Stimulated activated CD4-positive, alpha-beta T cell treated with anti-CD3 and anti-CD28 coated beads, Interleukin-15, amount 100 ng/mL, for 48 hours (primary cell): ENCODE measurements around the gene ARHGAP26.
"Not testable (repeated sequence)": the region's sequence is repeated elsewhere in the genome, so short reads cannot be mapped to it uniquely, and the experiment has no call there.

ENCODE experiments used
- DNase-seq, 2 donors: peaks; one replicate each; pipeline ENCODE4 v3.0.0-alpha.2; 2020; ENCODE audit warnings: low read depth in 2 of 2

The ARHGAP26 gene

GRCh38 chr5:142959683-142960657, 189.8 kb downstream of the ARHGAP26 start:
- DNase-seq = no peak

- no peak for DNase-seq
These were observed 191.4 kb downstream of the ARHGAP26 start for GRCh38 chr5:142961440-142962173.

- DNase-seq = no peak
These were observed 192.0 kb downstream of the ARHGAP26 start for GRCh38 chr5:142962174-142962533.

- DNase-seq = not testable (repeated sequence)
These were observed 195.3 kb downstream of the ARHGAP26 start for GRCh38 chr5:142965258-142966120.

GRCh38 chr5:142966121-142966420, 195.9 kb downstream of the ARHGAP26 start:
- no peak for DNase-seq

- DNase-seq = no peak
These were observed 199.0 kb downstream of the ARHGAP26 start for GRCh38 chr5:142969186-142969585.

GRCh38 chr5:142969624-142970439, 199.7 kb downstream of the ARHGAP26 start:
- no peak for DNase-seq

- DNase-seq = no peak
These were observed 200.4 kb downstream of the ARHGAP26 start for GRCh38 chr5:142970440-142971030.

- DNase-seq = no peak
These were observed 201.3 kb downstream of the ARHGAP26 start for GRCh38 chr5:142971303-142972013.

GRCh38 chr5:142972064-142972570, 201.9 kb downstream of the ARHGAP26 start:
- DNase-seq = no peak

GRCh38 chr5:142973932-142974331, 203.8 kb downstream of the ARHGAP26 start:
- no peak for DNase-seq

GRCh38 chr5:142974409-142974808, 204.2 kb downstream of the ARHGAP26 start:
- DNase-seq = no peak

GRCh38 chr5:142976861-142977260, 206.7 kb downstream of the ARHGAP26 start:
- DNase-seq = no peak

- peak in 1 of 2 donors; percentile 23 for DNase-seq
These were observed 207.3 kb downstream of the ARHGAP26 start for GRCh38 chr5:142977363-142978051.

GRCh38 chr5:142978252-142978651, 208.1 kb downstream of the ARHGAP26 start:
- no peak for DNase-seq

- no peak for DNase-seq
These were observed 208.5 kb downstream of the ARHGAP26 start for GRCh38 chr5:142978726-142979125.

- no peak for DNase-seq
These were observed 209.5 kb downstream of the ARHGAP26 start for GRCh38 chr5:142979636-142980035.

GRCh38 chr5:142981475-142981874, 211.3 kb downstream of the ARHGAP26 start:
- DNase-seq = no peak
